ENCODE data around the gene SRCIN1.

GRCh38 chr17:38587947-38588787 is 17.6 kb downstream of the SRCIN1 start:
- TF ChIP-seq CTCF (IDR thresholded peaks at IDR 0.05) (no peak), POLR2A (IDR thresholded peaks at IDR 0.05) (no peak)
